NCI-H146 treated with DMSO at 0.1 percent for 48 hours (cell line): Measurements from ENCODE around the gene SUB1.
"Not testable (repeated sequence)": the region's sequence is repeated elsewhere in the genome, so short reads cannot be mapped to it uniquely, and the experiment has no call there.

ENCODE experiments used
- DNase-seq: peaks from one replicate; lab custom pipeline; 2025; ENCODE audit not compliant: unreplicated experiment; lab: John Stamatoyannopoulos, UW

Gene SUB1

DNA sequence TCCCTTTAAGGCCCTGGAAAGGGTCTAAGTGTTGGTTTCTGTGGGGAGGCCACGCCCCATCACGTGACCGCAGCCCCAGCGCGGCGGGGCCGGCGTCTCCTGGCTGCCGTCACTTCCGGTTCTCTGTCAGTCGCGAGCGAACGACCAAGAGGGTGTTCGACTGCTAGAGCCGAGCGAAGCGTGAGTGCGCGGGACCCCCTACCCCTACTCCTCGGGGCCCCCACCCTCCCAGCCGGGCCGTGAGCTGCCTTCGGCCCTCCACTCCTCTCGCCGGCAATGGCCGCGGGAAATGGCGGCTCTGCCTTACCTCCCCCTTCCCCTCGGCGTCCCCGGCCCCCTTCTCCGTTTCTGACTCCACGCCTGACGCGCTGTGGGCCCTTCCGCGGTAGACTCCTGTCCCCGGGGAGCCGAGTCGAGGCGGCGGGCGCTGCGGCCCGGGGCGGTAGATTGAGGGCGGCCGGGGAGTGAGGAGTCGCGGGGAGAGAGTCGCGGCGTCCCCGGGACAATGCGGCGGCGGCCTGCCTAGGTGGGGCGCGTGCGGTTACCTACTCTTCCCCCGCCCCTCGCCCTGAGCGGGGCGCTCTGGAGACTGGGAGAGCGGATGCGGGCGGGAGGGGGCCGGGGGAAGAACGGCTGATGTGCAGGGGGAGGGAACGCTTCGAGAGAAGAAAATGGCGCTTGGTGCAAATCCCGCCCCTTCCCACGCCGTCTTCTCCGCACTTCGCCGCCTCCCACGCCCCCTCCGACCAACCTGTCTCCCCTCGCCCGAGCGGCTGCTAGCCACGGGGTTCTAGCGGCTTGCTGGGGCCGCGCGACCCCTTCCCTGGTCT is at the start of gene SUB1:
Gene SUB1 (plus strand): TSS at position 112 of the 830 bp plus-strand sequence. CDS start 2,956 bp downstream, outside the sequence.
- DNase-seq = peak; percentile 81

GRCh38 chr5:32536246-32536645 is 49.1 kb upstream of the SUB1 start:
- DNase-seq = peak; percentile 8

DNA sequence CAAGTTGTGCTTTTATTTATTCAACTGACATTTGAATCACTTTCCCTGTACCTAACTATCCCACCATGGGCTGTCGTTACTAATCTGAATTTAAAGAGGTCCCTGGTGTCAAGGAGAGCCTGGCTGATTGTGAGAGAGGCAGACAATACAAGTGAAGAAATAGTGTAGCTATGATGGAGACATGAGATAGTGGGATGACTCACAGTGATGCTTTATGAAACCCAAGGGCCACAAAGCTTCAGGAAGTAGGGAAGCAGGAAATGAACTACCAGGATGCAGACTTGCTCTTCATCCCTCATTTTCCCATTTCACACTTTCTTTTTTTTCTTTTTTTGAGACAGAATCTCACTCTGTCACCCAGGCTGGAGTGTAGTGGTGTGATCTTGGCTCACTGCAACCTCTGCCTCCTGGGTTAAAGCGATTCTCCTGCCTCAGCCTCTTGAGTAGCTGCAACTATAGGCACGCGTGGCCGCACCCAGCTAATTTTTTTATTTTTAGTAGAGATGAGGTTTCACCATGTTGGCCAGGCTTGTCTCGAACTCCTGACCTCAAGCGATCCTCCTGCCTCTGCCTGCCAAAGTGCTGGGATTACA is 47.8 kb upstream of the SUB1 start:
- DNase-seq = not testable (repeated sequence)

GRCh38 chr5:32538031-32538547 is 47.3 kb upstream of the SUB1 start:
- no peak for DNase-seq

DNA sequence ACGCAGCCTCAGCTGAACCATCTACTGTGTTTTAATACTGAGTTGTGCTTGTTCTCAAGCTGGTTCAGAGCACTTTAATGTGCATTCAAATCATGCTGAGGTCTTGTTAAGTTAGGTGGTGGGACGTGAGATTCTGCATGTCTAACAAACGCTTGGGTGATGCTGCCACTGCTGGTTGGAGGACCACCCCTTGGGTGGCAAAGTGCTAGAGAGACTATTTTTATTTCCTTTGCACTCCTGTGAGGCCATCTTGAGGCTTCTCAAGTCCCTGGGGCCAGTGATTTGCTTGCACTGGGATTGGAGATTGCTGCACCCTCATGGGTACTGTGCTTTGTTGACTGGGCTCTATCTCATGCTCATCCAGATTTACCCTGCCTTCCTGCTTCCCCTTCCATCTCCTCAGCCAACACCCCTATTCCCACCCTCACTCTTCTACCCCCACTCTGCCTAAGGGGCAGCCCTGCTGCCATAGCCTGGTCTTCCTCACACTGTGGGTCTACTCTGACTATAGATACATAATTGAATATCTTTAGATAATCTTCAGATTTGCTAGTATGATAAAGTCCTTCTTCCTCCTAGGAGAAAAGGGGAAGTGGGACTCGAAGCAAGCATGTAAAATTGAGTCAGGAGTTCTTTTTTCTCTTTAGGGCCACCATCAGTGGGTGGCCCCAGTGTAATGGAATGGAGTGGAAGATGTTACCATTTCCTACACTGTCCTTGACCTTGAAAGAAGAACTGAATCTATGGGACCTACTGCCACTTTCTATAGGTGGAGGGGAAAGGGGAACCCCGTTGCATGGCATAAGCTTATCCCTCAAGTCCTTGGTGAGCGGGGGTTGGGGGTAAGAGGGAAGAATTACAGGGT is 45.1 kb upstream of the SUB1 start:
- DNase-seq = no peak

DNA sequence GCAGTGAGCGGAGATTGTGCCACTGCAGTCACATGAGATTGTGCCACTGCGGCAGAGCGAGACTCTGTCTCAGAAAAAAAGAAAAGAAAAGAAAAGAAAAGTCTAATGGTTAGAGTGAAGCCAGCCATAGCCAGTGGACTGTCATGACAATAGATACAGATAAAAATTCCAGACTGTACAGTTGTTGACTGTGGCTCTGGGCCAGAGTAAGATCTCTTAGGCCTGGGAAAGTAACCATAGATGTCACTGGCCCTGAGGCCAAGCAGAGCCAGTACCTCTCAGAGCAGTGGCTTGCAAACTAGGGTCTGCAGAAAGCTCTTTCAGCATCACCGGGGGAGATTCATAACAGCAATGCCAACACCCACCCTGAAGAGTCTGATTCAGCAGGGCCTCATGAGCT is 44.1 kb upstream of the SUB1 start:
- DNase-seq = no peak

DNA sequence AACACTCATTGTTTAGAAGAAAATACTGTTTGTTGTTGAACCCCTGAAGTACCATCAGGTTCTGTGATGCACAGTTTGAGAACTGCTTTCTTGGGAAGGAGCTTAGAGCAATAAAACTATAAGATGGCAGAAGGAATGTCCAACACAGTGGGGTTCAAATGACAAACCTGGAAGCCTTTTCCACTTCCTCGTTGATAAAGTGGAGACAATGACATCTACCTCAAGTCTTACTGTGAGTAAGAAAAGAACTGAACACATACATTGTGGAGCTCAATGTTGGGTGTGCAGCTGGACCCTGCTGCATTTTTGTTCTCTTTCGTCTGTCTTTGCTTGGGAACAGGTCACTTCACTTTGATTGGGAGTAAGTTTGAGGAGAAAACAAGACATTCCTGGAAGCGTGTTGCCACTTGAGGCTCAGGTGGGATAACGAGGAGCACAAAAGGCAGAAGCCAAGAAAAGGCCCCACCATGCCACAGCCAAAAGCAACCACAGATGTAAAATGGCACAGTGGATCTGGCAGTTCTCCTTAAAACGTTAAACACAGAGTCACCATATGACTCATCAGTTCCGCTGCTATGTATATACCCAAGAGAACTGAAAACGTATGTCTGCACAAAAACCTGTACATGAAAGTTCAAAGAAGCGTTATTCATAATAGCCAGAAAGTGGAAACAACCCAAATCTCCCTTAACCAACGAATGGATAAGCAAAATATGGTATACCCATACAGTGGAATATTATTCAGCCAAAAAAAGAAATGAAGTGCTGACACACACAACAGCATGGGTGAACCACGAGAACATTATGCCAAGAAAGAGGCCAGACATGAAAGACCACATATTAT is 42.9 kb upstream of the SUB1 start:
- DNase-seq = no peak

DNA sequence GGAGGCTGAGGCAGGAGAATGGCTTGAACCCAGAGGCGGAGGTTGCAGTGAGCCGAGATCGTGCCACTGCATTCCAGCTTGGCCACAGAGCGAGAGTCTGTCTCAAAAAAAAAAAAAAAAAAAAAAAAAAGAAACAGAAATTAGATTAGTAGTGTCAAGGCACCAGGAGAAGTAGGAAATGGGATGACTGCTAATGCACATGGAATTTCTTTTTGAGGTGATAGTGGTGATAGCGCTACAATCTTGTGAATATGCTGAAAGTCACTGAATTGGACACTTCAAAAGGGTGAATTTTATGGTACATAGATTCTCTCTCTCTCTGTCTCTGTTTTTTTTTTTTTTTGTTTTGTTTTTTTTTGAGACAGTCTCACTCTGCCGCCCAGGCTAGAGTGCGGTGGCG is 42.1 kb upstream of the SUB1 start:
- DNase-seq = no peak

DNA sequence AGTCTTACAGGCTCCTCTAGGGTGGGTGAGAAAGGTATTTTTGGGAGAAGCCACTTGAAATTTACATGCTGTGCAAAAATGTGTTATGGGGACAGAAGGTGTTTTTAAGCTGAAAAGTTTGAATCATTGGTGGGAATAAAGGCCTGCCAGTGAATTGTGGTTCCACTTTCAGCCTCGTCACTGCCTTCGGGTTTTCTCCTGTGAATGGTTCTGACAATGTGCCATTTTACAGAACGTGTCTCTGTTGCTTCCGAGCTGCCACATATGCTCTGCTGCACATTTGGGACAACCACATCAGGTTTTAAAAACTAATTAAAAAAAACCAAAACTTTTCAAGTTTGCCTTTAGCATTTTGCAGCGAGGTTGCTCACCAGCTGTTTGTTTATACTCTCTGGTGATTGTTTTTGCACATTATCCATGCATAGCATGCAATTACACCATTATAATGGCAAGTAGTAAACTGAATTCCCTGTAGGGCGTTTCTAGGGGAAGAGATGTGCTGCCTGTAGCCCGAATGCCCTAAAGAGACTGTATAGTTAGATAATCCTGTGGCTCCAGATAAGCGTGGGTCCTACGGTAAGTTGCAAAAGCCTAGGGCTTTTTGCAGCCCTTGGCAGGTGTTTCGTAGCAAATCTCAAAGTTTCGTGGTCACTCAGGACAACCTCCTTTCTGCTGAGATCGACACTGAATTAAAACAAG is 40.1 kb upstream of the SUB1 start:
- no peak for DNase-seq

DNA sequence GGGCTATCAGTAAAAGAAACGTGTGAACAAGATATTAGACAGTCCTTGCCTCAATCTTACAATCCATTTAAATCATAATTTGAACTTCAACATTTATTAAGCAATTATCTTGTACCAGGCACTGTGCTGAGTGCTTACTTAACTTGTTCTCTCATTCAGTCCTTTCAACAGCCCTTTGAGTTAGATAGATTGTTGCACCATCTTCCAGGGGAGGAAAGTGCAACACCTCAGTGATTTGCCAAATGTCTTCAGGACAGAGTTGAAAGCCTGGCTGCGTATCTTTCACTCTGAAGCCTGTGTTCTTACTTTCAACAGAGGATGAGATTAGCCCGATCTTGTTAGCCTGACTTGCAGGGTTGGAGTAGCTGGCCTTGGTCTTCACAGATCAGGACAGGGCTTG is 34.2 kb upstream of the SUB1 start:
- DNase-seq = no peak

DNA sequence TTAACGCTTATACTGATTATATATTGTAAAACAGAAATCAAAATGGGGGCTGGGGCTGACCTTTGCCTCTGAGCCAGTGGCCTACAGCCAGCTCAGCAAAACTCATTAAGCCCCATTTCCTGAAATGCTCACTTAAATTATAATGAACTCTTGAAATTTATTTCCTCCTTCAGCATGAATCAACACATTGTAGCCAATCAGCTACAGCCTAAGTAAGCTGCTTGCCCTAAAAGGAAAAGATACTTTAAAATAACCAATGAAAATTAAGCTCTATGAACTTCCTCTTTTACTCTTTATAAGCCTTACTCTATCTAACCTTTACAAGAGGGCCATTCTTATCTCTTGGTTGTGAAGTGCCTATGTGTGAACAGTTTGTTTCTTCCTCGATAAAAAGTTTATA is 33.5 kb upstream of the SUB1 start:
- no peak for DNase-seq

DNA sequence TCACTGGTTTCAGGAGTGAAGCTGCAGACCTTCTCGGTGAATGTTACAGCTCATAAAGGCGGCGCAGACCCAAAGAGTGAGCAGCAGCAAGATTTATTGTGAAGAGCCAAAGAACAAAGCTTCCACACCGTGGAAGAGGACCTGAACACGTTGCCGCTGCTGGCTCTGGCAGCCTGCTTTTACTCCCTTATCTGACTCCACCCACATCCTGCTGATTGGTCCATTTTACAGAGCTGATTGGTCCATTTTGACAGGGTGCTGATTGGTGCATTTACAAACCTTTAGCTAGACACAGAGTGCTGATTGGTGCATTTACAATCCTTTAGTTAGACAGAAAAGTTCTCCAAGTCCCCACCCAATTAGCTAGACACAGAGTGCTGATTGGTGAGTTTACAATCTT is 32.9 kb upstream of the SUB1 start:
- not testable (repeated sequence) for DNase-seq

DNA sequence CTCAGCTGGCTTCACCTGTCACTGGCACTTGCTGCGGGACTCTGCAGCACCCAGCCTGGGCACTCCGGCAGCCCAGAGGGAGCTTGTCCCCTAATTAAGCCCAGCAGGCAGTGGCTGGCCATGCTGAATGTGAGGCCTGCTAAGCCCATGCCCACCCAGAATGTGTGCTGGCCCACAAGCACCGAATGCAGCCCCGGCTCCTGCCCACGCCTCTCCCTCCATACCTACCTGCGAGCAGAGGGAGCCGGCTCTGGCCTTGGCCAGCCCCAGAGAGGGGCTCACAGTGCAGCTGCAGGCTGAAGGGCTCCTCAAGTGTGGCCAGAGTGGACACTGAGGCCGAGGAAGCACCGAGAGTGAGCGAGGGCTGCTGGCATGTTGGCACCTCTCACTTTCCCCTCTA is 32.4 kb upstream of the SUB1 start:
- DNase-seq = no peak

DNA sequence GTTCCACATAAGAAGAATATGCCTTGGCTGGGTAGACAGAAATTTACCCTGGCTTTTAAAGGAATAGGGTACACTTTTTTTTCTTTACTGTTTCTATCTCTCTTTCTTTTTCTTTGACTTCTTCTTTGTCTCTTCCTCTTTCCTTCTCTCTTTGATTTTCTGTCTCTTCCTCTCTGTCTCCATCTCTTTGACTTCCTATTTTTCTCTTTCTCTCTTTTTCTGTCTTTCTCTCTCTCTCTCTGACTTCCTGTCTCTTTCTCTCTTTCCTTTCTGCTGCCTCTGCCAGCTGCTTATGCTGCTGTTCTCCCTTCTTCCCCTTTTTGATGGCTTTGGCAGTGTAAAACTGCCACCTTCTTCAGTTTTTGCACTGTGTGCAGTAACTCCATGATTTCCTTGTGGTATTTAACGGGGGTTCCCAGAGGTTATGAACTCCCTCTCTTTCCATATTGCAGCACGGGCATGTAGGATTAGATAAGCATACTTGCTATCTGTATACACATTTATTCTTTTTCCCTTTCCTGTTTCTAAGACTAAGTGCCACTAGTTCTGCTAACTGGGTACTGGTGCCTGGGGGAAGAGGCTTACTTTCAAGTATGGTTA is 31.1 kb upstream of the SUB1 start:
- DNase-seq = not testable (repeated sequence)

DNA sequence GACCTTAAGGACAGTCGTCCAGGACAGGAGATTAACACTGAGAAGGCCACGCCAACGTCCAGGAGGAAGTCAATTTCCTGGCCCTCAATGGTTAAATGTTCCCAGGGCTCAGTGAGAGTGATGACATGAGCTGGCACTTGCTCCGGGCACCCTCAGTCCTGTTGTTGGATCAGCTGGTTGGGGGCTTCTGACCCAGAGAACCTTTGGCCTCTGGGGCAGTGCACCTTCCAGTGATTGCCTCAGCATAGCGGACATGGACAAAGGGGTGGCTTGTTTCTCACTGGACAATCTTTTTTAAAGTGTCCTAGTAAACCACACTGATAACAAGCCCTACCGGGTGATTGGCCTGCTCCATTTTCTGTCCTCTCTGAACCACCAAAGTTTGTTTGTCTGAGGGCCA is 28.8 kb upstream of the SUB1 start:
- not testable (repeated sequence) for DNase-seq

DNA sequence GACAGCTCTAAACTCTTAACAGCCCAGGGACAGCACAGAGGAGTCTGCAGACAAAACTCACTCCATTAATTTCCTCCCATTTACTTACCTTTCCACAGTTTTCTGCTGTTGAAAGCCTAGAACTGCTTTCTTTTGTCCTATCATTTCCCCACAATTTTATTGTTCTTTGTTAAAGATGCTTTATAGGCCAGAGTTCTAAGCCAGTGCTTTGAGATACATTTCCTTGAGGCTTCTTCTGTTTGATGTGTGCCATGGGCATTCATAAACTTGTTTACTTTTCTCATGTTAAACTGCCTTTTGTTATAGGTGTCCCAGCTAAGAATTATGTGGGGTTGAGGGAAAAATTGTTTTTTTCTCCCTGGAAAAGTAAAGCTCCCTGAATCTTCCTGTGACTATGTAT is 25.9 kb upstream of the SUB1 start:
- no peak for DNase-seq

DNA sequence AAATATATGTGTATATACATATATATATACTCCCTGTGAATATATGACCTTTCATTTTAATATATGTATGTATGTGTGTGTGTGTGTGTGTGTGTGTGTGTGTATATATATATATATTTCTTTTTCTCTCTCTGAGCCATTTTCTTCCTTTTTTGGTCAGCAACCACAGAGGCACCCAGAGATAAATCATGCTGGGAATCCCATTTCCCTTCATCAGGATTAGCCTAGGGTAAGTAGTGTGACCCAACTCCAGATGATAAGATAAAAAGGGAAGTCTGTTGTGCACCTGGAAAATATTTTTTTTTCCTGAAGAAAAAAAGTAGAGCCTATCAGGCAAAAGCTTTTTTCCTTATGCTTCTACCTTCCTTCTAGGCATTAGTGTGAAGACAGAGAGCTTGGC is 25.4 kb upstream of the SUB1 start:
- DNase-seq = no peak

GRCh38 chr5:32562056-32562455 is 23.3 kb upstream of the SUB1 start:
- DNase-seq = no peak

DNA sequence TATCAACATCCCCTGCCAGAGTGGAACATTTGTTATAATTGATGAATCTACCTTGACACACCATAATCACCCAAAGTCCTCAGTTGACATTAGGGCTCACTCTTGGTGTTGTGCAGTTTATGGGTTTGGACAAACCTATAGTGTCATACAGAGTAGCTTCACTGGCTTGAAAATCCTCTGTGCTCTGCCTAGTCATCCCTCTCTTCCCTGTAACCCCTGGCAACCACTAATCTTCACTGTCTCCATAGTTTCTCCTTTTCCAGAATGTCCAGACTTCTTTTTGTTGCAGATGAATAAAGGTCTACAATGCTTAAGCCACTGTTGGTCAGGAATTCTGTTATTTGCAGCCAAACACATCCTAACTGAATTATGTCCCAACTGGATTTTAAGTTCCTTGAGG is 22.5 kb upstream of the SUB1 start:
- DNase-seq = no peak

GRCh38 chr5:32563614-32564013 is 21.7 kb upstream of the SUB1 start:
- no peak for DNase-seq
